SK-N-SH (cell line): ENCODE measurements around the gene NRL.

ENCODE experiments used
- CTCF ChIP-seq: fragments of 200-600 bp; sonication (generic); IDR thresholded peaks from 2 replicates; pipeline ENCODE4 v1.6.1; 2017; ENCODE audit warnings: antibody characterized with exemption, mild to moderate bottlenecking, moderate library complexity
- EP300 ChIP-seq, 2 experiments: IDR thresholded peaks; 2 replicates each; pipeline versions ENCODE4 v1.4.0 to v1.6.1; 2012; ENCODE audit warnings: borderline replicate concordance in 1 of 2, low read depth in 1 of 2, low read length in 1 of 2
- EZH2phosphoT487 ChIP-seq: fragments of 200-600 bp; sonication (generic); IDR thresholded peaks from 2 replicates; pipeline ENCODE4 v1.6.1; 2017; ENCODE audit warnings: low read depth, mixed run types, mild to moderate bottlenecking, antibody characterized with exemption, moderate library complexity, borderline replicate concordance
- IRF3 ChIP-seq: fragments of 150-350 bp; IDR thresholded peaks from 2 replicates; pipeline ENCODE4 v1.6.1; 2016; ENCODE audit warnings: mild to moderate bottlenecking, low read depth, low read length
- MXI1 ChIP-seq: IDR thresholded peaks from 2 replicates; pipeline ENCODE4 v1.6.1; 2012; ENCODE audit warnings: mild to moderate bottlenecking, low read depth, low read length, improper control_type of control experiment
- POLR2AphosphoS5 ChIP-seq: IDR thresholded peaks from 2 replicates; pipeline ENCODE4 v1.6.1; 2012; ENCODE audit warnings: low read depth, low read length
- RAD21 ChIP-seq: IDR thresholded peaks from 2 replicates; pipeline ENCODE4 v1.6.1; 2012; ENCODE audit warnings: mild to moderate bottlenecking, low read length
- TAF1 ChIP-seq: IDR thresholded peaks from 2 replicates; pipeline ENCODE4 v1.6.1; 2012; ENCODE audit warnings: low read depth, mild to moderate bottlenecking, low read length, moderate library complexity, borderline replicate concordance
- TF ChIP-seq, protein P1 (sequence below): IDR thresholded peaks from 2 replicates; pipeline ENCODE4 v1.4.0; 2012; ENCODE audit warnings: low read depth, borderline replicate concordance
- TF ChIP-seq, protein P2 (sequence below): IDR thresholded peaks from 2 replicates; pipeline ENCODE4 v1.4.0; 2012; ENCODE audit warnings: low read depth
- TF ChIP-seq, protein P3 (sequence below): fragments of 150-350 bp; IDR thresholded peaks from 2 replicates; pipeline ENCODE4 v1.6.1; 2017; ENCODE audit warnings: antibody characterized with exemption, low read length, low read depth, borderline replicate concordance

DNA sequence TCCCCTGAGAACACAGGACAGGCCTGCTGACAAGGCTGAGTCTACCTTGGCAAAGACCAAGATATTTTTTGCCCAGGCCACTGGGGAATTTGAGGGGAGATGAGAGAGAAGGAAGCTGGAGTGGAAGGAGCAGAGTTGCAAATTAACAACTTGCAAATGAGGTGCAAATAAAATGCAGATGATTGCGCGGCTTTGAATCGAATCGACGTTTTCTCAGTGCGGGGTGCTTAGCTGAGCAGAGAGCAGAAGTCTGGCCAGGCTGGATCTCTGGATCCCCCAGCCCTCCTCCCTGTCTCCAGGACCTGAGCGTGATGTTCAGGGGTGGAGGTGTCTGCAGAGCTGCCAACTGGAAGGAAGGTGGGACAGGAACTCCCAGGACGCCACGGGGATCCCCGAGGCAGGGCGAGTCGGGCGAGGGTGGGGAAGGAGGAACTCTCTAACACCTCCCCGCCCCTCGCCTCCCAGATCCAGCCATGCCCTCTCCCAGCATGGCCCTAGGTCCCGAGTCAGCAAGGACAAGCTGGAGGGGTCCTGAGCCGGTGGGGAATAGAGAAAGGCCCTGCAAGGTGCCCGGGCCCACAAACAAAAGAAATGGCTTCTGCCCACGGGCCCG is 63.5 kb downstream of the NRL start:
- TF ChIP-seq IRF3 (no peak), CTCF (no peak), POLR2AphosphoS5 (no peak), RAD21 (no peak), EZH2phosphoT487 (no peak), MXI1 (no peak), TAF1 (no peak), EP300 (IDR thresholded peaks at IDR 0.05; ENCODE audit: borderline replicate concordance in 1 of 2, low read depth in 1 of 2, low read length in 1 of 2) (no peak)
- TF ChIP-seq, protein P1, sequence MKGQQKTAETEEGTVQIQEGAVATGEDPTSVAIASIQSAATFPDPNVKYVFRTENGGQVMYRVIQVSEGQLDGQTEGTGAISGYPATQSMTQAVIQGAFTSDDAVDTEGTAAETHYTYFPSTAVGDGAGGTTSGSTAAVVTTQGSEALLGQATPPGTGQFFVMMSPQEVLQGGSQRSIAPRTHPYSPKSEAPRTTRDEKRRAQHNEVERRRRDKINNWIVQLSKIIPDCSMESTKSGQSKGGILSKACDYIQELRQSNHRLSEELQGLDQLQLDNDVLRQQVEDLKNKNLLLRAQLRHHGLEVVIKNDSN = no peak
- TF ChIP-seq, protein P2, sequence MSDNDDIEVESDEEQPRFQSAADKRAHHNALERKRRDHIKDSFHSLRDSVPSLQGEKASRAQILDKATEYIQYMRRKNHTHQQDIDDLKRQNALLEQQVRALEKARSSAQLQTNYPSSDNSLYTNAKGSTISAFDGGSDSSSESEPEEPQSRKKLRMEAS = no peak
- TF ChIP-seq, protein P3, sequence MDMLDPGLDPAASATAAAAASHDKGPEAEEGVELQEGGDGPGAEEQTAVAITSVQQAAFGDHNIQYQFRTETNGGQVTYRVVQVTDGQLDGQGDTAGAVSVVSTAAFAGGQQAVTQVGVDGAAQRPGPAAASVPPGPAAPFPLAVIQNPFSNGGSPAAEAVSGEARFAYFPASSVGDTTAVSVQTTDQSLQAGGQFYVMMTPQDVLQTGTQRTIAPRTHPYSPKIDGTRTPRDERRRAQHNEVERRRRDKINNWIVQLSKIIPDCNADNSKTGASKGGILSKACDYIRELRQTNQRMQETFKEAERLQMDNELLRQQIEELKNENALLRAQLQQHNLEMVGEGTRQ = no peak
